Fibroblast of lung (primary cell): ENCODE data around the gene SNPH.
"Not testable (repeated sequence)": the region's sequence is repeated elsewhere in the genome, so short reads cannot be mapped to it uniquely, and the experiment has no call there.

Experiments
- EZH2 ChIP-seq: IDR thresholded peaks from 2 replicates; pipeline ENCODE4 v1.5.1; 2012; ENCODE audit warnings: low read length, control low read depth, mild to moderate bottlenecking; ENCODE audit errors: missing control alignments
- TF ChIP-seq, protein P1 (sequence below), 2 donors: IDR thresholded peaks in 1 of 2; conservative IDR thresholded peaks in 1 of 2; 1 replicate in 1 of 2; 2 replicates in 1 of 2; pipeline ENCODE4 v1.5.1; 2011 to 2012; ENCODE audit warnings: low read length in 2 of 2, control low read depth in 1 of 2, inconsistent platforms in 1 of 2, low read depth in 1 of 2, mild to moderate bottlenecking in 1 of 2

DNA sequence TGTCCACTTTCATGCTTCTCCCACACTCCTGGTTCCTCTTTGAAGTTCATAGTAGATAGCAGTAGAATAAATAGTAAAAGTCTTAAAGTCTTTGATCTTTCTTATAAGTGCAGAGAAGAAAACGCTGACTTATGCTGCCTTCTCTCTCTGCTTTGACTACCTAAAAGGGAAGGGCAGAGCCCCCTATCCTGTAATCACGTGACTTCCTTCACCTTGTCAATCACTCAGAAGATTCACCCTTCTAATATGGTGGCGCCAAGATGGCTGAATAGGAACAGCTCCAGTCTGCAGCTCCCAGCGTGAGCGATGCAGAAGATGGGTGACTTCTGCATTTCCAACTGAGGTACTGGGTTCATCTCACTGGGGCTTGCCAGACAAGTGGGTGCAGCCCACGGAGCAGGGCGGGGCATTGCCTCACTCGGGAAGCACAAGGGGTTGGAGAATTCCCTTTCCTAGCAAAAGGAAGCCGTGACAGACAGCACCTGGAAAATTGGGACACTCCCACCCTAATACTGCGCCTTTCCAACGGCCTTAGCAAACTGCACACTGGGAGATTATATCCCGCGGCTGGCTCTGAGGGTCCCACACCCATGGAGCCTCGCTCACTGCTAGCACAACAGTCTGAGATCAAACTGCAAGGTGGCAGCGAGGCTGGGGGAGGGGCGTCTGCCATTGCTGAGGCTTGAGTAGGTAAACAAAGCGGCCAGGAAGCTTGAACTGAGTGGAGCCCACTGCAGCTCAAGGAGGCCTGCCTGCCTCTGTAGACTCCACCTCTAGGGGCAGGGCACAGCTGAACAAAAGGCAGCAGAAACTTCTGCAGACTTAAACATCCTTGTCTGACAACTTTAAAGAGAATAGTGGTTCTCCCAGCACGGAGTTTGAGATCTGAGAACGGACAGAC is 49.3 kb upstream of the SNPH start:
- TF ChIP-seq, protein P1, sequence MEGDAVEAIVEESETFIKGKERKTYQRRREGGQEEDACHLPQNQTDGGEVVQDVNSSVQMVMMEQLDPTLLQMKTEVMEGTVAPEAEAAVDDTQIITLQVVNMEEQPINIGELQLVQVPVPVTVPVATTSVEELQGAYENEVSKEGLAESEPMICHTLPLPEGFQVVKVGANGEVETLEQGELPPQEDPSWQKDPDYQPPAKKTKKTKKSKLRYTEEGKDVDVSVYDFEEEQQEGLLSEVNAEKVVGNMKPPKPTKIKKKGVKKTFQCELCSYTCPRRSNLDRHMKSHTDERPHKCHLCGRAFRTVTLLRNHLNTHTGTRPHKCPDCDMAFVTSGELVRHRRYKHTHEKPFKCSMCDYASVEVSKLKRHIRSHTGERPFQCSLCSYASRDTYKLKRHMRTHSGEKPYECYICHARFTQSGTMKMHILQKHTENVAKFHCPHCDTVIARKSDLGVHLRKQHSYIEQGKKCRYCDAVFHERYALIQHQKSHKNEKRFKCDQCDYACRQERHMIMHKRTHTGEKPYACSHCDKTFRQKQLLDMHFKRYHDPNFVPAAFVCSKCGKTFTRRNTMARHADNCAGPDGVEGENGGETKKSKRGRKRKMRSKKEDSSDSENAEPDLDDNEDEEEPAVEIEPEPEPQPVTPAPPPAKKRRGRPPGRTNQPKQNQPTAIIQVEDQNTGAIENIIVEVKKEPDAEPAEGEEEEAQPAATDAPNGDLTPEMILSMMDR (conservative IDR thresholded peaks at IDR 0.05 in 1 of 2, IDR thresholded peaks at IDR 0.05 in 1 of 2; ENCODE audit: low read depth in 1 of 2, low read length in 2 of 2): not testable (repeated sequence)
- TF ChIP-seq EZH2: not testable (repeated sequence)
